HG03060 (cell line): ENCODE measurements around the gene ZBED4.

Experiments
- ATAC-seq: cut with Tn5 transposase; IDR thresholded peaks from one replicate; pipeline ENCODE4 v1.9.1; 2021; ENCODE audit warnings: low read depth, moderate number of reproducible peaks; ENCODE audit not compliant: unreplicated experiment

ZBED4 gene

DNA sequence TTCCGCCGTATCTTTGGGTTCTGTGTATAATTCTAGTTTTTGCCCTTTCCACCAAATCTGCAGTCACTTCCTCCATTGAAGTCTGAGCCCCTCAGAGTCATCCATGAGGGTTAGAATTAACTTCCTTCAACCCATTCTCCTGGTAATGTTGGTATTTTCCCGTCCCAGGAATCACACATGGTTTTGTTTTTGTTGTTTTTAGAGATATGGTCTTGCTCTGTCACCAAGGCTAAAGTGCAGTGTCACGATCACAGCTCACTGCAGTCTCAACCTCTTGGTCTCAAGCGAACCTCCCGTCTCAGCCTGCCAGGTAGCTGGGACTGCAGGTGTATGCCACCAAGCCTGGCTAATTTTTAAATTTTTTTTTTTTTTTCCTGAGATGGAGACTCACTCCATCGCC, 18.7 kb downstream of the ZBED4 start:
- no peak for ATAC-seq

GRCh38 chr22:49873228-49873940, 19.7 kb downstream of the ZBED4 start:
- ATAC-seq = no peak

- no peak for ATAC-seq
Measured at GRCh38 chr22:49877642-49878041, 24.0 kb downstream of the ZBED4 start.

DNA sequence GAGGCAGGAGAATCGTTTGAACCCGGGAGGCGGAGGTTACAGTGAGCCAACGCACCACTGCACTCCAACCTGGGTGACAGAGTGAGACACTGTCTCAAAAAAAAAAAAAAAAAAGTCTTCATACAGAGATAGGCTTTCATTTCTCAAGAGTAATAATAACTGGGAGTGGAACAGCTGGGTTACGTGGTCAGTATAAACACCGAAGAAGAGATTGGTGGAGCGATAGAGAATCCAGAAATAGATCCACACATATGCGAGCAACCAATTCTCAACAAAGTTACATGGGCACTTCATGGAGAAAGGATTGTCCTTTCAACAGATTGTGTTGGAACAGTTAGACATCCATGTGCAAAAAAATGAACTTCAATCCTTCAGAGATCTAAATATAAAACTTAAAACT, 24.6 kb downstream of the ZBED4 start:
- no peak for ATAC-seq

GRCh38 chr22:49879871-49880270, 26.2 kb downstream of the ZBED4 start:
- ATAC-seq = no peak

GRCh38 chr22:49880281-49880680, 26.6 kb downstream of the ZBED4 start:
- ATAC-seq = no peak

GRCh38 chr22:49881856-49882255, 28.2 kb downstream of the ZBED4 start:
- no peak for ATAC-seq

GRCh38 chr22:49882519-49883293, 29.1 kb downstream of the ZBED4 start:
- no peak for ATAC-seq

DNA sequence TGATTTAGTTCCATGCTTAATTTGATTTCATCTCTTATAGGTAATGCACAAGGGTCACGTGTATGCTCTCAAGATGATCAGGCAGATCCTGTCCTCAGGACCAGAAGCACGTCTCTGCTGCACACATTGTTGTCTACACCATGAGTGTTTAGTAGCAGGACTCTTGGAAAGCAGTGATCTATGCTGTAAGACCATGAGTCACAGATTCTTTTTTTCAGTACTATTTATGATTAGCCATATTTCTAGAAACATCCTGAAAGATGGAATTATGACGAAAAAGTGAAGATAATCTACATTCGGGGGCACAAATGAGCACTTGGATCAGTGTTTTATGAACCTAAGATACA, 29.6 kb downstream of the ZBED4 start:
- ATAC-seq = no peak

- no peak for ATAC-seq
Measured at GRCh38 chr22:49884075-49884474, 30.4 kb downstream of the ZBED4 start.

DNA sequence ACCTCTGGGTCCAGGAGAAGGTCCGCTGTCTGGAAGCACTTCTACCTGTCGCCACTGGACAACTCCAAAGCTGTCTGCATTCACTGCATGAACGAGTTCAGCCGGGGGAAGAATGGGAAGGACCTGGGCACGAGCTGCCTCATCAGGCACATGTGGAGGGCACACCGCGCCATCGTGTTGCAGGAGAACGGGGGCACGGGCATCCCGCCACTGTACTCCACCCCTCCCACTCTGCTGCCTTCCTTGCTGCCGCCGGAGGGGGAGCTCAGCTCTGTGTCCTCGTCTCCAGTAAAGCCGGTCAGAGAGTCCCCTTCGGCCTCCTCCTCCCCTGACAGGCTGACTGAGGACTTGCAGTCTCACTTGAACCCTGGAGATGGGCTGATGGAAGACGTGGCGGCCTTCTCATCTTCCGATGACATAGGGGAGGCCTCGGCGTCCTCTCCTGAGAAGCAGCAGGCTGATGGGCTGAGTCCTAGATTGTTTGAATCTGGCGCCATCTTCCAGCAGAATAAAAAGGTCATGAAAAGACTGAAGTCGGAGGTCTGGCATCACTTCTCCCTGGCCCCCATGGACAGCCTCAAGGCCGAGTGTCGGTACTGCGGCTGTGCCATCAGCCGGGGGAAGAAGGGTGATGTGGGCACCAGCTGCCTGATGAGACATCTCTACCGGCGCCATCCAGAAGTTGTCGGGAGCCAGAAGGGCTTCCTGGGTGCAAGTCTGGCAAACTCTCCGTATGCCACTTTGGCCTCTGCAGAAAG, 31.0 kb downstream of the ZBED4 start:
- no peak for ATAC-seq

- ATAC-seq = no peak
Measured at GRCh38 chr22:49885281-49885680, 31.6 kb downstream of the ZBED4 start.

DNA sequence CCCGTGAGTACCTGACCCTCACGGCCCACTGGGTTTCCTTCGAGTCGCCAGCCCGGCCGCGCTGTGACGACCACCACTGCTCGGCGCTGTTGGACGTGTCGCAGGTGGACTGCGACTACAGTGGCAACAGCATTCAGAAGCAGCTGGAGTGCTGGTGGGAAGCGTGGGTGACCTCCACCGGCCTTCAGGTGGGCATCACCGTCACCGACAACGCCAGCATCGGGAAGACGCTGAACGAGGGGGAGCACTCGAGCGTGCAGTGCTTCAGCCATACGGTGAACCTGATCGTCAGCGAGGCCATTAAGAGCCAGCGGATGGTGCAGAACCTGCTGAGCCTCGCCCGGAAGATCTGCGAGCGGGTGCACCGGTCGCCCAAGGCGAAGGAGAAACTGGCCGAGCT, 32.2 kb downstream of the ZBED4 start:
- no peak for ATAC-seq

GRCh38 chr22:49886346-49887063, 32.9 kb downstream of the ZBED4 start:
- ATAC-seq = no peak

GRCh38 chr22:49887064-49887451, 33.4 kb downstream of the ZBED4 start:
- no peak for ATAC-seq

GRCh38 chr22:49887702-49888101, 34.1 kb downstream of the ZBED4 start:
- ATAC-seq = no peak

- no peak for ATAC-seq
Measured at GRCh38 chr22:49889071-49889470, 35.4 kb downstream of the ZBED4 start.

DNA sequence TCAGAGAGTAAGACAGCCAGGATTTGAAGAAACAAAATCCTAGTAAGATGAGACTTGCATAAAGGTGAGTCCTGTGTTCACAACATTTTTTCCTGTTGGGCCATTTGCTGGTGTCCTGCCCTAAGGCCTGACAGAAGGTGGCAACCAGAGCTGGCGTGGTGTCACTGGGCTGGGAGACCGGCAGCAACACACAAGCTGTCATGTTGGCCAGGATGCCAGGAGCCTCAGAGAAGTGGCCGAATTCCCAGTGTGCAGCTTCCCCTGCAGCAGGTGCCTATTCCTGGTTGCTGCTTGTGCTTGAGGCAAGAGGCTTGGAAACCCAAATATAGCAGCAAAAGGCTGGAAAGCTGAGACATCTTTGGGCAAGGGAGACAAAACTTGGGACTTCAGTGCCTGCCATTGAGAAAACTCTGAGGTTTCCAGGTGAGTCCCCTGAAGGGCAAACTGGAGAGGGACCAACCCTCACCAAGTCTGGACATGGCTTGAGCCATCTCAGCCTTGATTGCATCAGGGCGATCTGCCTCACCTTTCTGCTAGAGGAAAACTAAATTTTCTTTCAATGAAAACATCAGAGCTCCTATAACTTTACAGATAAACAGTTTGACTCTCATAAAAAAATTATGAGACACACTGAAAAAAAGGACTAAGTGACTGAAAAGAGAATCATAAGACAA, 38.7 kb downstream of the ZBED4 start:
- no peak for ATAC-seq

- ATAC-seq = no peak
Measured at GRCh38 chr22:49893025-49893424, 39.4 kb downstream of the ZBED4 start.

DNA sequence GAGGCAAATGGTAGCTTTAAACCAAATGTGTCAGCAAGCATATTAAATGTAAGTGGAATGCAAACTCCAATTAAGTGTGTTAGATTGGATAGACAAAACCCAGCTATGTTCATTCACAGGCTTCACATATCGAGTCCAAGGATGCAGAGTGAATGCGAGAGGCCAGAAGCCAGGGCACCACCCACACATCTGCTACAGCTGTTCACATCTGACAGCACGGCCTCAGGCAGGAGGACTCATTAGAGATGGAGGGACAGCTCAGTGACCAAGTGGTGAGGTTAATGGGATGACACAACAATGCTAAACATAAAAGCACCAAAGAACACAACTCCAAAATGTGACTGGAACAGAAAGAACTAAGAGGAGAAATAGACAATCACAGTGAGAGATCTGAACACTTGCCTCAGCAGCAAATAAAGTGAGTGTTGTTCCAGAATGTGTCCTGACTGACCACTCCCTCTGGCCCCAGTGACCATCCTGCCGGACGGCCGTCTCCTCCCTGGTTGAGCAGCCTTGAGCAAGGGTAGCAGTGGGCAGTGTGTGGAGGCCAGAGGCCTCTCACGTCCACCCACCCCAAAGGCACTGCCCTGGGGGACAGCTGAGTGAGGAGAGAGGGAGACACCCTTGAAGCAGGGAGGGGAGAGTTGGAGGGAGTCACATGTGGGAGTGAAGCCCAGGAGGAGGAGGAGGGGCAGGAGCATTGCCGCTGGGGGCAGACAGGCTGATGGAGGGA, 40.8 kb downstream of the ZBED4 start:
- ATAC-seq = no peak
